GM08714 (cell line): ENCODE results near the gene AGBL4.

ENCODE experiments used
- H3K4me3 ChIP-seq: fragments of 200-500 bp; sonication (Bioruptor generic); 2 replicates; pipeline ENCODE4 v1.5.1; 2014; ENCODE audit warnings: mild to moderate bottlenecking, low read length, inconsistent platforms
- ZNF274 ChIP-seq: IDR thresholded peaks from 2 replicates; pipeline ENCODE4 v1.6.1; 2012; ENCODE audit warnings: mild to moderate bottlenecking, low read depth, low read length

Gene AGBL4

DNA sequence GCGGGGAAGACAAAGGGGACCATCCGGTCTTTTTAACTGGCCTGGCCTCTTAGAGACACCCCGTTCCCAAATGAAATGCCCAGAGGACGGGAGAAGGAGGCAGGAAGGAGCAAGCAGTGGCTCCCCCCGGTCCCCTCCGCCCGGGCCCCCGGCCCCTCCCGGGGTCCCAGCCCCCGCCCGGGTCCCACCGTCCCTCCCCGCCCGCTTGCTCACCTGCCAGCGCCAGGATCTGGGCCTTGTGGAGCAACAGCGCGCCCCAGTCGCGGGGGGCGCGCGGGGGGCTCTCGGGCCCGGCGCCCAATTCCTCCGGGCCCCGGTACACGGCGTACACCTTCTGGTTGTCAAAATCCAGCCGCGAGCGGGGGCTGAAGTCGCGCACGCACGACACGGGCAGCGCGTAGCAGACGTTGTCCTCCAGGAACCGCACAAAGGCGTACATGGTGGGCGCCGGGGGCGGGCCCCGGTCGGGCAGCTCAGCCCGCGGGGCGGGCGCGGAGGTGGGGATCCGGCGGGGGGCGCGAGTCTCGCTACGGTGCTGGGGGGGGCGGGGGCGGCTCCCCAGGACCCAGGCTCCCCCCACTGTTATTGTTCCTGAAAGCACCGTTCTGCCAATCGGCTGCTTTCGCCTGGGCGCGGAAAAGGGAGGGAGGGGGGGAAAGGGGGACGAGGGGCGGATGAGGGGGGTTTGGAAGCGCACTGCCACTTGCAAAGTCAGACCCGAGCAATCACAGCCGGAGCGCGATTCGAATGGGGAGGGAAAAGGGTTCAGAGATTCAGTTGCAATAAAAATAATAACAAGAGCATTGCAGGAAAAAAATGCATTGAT is 1247.1 kb downstream of the AGBL4 start, which contains the start of gene BEND5:
TSS of gene BEND5 (minus strand) at position 499 of the 826 bp plus-strand sequence. CDS start at position 439, 60 bp downstream.
- H3K4me3 ChIP-seq, result peak within 1 kb of the TSS; percentile 62
- no peak for TF ChIP-seq ZNF274

DNA sequence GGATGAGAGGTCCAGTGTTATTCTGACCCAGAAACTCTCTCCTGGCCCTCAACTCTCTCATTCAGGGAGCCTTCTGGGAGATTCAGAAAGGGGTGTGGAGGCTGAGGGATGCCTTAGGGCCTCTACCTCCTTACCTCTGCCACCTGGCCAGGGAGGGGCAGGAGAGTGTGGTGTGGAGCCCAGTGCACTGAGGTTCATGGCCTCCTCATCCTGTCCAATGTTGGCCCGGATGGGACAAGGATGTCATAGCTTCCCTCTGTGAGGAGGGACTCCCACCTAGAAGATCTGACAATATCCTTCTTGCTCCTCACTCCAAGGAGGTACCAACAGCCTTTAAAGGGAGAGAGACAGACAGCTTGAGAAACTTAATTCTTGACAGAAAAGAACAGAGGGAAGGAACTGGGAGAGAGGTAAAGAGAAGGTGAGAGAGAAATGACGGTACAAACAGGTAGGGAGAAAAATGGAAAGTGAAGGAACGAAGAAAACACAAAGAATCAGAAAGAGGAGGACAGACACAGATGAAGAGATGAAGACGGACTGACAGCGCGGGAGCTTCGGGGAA is 1247.8 kb downstream of the AGBL4 start:
- peak overlapping the region; percentile 62; the same call in 1 of the 2 replicates for H3K4me3 ChIP-seq
- no peak for TF ChIP-seq ZNF274

DNA sequence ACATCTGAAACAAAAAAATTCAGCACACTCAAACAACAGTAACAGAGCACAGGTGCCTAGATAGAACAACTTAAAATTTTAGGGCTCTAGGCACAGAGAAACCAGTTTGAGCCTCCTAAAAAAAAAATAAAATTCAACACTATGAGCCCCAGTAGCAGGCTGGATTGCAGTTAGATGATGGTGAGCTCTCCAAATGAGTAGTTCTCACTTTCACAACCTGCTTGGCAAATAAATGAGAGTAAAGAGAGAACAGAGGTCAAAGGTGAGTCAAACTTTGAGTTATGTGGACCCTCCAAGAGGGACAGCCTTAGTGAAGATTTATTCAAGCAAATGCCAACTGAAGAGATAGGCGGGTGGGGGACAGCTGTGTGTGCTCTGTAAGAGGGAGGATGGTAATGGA is 1250.6 kb downstream of the AGBL4 start:
- no peak for TF ChIP-seq ZNF274
- H3K4me3 ChIP-seq, result no peak overlapping the region; the same call in 1 of the 2 replicates

DNA sequence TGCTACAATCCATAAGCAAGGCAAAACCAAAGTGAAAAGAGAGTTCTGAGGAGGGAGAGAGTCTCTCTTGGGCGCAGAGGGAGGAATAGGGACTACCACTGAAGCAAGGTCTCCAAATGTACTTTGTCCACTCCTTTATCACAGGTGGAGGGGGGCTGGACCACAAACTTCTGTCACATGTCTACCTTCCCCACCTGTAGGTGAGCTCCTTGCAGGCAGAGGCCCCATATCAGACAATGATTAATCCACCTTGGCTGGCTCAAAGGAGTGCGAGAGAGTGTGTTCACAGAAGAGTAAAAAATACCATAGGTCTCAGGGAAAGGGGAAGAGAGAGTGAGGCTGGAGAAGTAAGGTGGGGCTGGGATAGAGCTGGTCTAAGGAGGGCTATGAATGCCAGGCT is 1251.5 kb downstream of the AGBL4 start:
- no peak for TF ChIP-seq ZNF274
- H3K4me3 ChIP-seq, result no peak overlapping the region

DNA sequence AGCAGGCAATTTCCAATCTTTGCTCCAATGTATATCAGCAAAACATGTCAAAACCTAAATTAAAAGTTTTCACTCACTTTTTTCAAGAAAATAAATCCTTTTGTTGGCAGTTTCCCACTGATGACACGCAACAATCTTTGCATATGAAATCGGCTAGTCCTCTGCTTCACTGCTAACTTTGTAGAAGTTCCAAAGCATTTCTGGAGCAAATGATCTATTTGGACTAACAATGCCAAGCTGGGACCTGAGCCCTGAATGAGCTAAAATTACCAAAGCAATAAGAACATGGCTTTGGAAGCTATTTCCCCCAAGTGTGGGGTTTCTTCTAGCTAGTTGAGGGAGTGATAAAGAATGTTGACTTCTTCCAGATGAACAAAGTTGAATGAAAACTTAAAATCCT is 1252.2 kb downstream of the AGBL4 start:
- TF ChIP-seq ZNF274, result no peak
- H3K4me3 ChIP-seq, result no peak overlapping the region

DNA sequence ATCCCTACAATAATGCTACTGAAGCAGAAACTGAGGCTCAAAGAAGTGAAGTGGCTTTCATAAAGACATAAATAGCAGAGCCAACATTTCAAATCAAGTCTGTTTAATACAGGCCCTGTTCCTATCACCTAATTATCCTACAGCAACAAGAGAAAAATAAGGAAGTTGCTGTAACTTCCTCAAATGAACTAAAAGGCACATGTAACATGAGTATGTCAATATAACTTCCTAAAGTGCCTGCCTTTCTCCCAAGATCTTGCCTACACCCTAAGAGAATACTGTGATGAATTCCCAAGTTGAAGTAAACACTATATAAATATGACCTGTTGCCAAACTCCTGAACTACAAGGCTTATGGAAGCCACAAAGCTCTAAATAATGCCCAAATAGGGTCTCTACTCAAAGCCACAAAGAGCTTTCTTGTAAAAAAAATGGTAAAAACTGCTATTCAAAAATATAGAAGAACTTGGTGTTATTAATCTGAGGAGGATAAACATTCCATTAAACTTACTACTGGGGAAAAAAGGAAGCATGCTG is 1255.7 kb downstream of the AGBL4 start:
- H3K4me3 ChIP-seq, result no peak overlapping the region
- TF ChIP-seq ZNF274, result no peak

DNA sequence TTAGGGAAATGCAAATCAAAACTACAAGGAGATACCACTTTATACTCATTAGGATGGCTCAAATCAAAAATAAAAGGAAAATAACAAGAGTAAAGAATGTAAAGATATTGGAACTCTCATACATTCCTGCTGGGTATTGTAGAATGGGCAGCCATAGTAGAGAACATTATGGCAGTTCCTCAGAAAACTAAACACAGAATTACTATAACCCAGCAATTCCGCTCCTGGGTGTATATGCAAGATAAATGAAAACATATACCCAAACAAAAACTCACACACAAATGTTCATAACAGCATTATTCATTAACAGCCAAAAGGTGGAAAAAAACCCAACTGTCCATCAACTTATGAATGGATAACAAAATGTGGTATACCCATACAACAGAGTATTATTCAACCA is 1258.4 kb downstream of the AGBL4 start:
- no peak for TF ChIP-seq ZNF274
- no peak overlapping the region for H3K4me3 ChIP-seq

DNA sequence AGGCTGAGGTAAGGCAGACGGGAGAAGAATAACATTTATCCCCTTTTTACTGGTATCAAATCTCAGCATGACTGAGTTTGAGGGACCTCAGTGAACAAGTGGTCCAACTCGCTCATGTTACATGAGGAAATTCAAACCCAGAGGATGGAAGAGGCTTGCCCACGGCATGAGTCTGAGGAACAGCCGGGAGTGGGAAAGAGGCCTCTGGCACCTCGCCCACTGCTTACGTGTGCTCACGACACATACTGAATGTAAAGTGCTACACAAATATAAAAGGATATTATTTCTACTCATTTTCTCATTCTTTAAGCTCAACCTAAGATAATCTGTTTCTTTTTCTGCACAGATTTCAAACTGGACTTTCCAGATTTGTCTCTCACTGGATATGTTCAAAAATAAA is 1261.8 kb downstream of the AGBL4 start:
- no peak for TF ChIP-seq ZNF274
- H3K4me3 ChIP-seq, result no peak overlapping the region

DNA sequence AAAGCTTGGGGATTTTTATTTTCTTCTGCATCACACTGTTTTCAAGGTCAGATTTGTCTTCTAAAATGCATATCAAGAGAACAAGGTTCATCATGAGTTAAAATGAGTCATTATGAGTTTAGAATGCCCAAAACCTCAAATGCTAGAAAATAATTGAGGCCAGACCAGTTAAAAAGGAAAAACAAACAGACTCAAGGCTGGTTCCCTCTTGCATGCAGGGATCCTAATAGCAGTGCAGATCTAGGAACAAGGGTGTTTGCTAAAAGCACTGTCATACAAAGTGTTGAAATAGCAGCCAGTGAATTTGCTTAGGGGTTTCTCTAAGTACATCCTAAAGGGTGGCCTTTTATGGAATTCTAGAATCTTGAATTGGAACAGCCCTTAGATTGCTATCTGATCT is 1262.3 kb downstream of the AGBL4 start:
- H3K4me3 ChIP-seq, result no peak overlapping the region
- no peak for TF ChIP-seq ZNF274

DNA sequence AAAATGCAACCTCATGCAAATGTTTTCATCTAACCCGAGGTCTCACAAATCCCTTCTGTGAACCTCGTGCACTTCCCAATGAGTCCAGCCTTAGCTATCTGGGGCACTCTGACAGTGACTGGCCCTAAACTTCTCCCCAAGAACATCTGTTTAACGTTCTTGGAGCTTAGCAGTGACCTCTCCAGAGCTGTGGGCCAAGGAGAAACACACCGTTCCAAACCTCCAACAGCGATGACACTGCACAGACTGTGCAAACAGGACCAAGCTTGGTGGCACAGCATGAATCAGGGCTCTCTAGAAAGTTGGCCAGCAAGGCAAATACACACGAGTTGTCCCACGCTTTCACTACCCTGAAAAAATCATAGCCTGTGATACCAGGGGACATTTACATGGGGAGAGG is 1262.9 kb downstream of the AGBL4 start:
- H3K4me3 ChIP-seq, result no peak overlapping the region
- TF ChIP-seq ZNF274, result no peak

DNA sequence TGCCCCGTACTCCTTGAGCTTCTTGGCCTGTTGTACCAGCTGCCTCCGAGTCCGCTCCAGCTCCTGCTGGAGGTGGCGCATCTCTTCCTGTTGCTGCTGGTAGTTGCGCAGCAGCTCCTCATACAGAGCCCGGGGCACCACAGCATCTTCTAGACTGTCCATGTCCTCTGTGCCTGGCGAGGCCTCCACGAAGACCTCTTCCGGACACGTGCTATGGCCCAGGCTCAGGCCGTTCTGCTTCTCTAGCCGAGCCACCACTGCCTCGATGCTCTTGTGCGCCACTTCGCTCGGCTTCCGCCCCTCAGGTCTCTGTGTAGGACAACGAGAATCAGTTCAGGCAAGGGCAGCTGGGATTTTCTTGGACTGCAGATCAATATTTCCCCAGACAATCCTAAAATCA is 1264.8 kb downstream of the AGBL4 start:
- no peak for TF ChIP-seq ZNF274
- H3K4me3 ChIP-seq, result no peak overlapping the region

DNA sequence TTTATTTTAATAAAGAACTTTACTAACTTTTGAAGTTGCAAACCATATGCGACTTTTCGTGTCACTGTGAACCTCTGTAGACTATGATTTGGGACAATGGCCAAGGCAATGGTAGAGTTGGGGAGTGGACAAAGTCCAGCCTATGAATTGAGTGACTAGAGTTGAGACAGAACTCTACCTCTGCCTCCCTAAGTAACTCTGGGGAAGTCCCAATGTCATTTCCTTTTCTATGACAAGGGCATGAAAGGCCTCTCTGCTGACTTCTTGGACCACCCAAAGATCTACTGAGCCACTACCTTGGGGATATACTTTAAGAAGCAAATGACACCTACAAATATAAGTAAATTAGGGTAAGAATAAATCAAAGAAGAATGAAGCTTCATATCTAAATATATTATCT is 1266.4 kb downstream of the AGBL4 start:
- no peak overlapping the region for H3K4me3 ChIP-seq
- no peak for TF ChIP-seq ZNF274

DNA sequence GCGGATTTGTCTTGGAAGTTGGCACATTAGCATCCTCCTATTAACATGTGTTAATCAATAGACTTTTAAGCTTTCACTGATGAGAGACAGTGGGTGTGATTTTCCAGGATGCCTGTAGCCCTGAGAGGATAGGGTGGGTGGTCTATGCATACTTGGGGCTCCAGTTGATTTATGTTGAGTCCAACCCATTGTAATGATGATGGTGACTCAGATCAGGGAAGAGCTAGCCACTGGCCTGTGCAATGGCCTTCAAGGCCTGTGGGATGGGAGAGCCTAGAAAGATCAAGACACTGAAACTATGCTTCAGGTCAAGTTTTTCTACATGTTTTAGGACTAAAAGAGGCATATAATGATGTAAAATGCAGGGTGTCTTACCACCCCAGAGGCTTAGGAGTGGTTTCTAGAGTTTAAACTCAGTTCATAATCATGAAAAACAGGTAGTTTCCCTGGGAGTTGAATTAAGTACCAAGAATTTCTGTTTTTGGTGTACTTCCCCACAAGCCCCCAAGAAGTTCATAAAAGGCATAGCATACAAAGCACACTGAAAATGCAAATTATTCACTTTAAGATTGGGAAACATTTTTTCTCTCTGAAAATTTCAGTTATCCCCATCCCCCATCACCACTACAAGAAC is 1267.0 kb downstream of the AGBL4 start:
- H3K4me3 ChIP-seq, result no peak overlapping the region
- TF ChIP-seq ZNF274, result no peak

DNA sequence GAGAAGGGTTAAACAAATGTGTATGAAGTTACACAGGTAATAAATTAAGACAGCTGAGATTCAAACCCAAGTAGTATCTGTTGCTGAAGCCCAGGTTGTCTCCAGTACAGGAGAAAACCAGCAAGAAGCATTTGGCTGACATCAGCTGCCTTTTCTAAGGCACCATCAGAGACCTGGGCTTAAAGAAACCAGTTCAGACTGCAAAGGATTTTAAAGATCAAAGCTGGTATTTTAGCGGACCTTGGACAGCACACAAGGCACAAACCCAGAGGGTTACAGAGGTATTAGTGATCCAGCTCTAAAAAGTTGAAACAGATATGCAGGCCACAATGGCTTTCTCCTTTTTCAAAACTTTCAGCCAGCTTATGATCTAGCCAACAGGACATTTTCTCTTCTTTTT is 1270.5 kb downstream of the AGBL4 start:
- H3K4me3 ChIP-seq, result no peak overlapping the region
- no peak for TF ChIP-seq ZNF274

DNA sequence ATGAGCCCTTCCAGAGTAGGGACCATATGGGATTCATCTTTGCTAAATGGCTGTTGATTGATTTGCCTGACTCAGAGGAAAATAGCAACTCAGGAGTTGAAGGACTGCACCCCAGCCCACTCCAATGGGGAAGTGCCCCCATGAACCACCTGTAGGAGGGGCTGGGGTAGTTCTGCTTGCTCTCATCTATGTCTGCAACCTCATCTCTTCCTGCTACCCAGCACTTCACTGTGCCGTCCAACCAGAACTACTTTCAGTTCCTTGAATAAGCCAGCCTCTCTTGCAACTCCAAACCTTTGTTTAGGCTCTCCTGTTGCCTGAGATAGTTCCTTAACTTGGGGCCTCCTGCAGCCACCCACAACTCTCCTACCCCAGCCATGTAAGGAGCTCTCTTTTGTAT is 1273.6 kb downstream of the AGBL4 start:
- H3K4me3 ChIP-seq, result no peak overlapping the region
- no peak for TF ChIP-seq ZNF274
